Inflammatory macrophage treated with lipopolysaccharide for 4 hours (primary cell): Measurements from ENCODE around the gene OBSCN.

Experiments
- DNase-seq: peaks from one replicate; pipeline ENCODE4 v3.0.0-alpha.2; 2020

OBSCN gene

GRCh38 chr1:228293816-228294500 lies 86.1 kb downstream of the OBSCN start:
- DNase-seq, result no peak

- DNase-seq, result no peak
Observed at GRCh38 chr1:228294717-228295116, 86.9 kb downstream of the OBSCN start.

GRCh38 chr1:228295201-228295600 lies 87.4 kb downstream of the OBSCN start:
- DNase-seq, result no peak

GRCh38 chr1:228295981-228296380 lies 88.1 kb downstream of the OBSCN start:
- DNase-seq, result no peak

- DNase-seq, result no peak
Observed at GRCh38 chr1:228297242-228297641, 89.4 kb downstream of the OBSCN start.

GRCh38 chr1:228297822-228298221 lies 90.0 kb downstream of the OBSCN start:
- no peak for DNase-seq

GRCh38 chr1:228298471-228298870 lies 90.6 kb downstream of the OBSCN start:
- DNase-seq, result no peak

GRCh38 chr1:228299211-228299610 lies 91.4 kb downstream of the OBSCN start:
- no peak for DNase-seq

- DNase-seq, result no peak
Observed at GRCh38 chr1:228299901-228300300, 92.1 kb downstream of the OBSCN start.

GRCh38 chr1:228302086-228302485 lies 94.2 kb downstream of the OBSCN start:
- no peak for DNase-seq

- DNase-seq, result no peak
Observed at GRCh38 chr1:228303596-228303995, 95.8 kb downstream of the OBSCN start.

GRCh38 chr1:228304225-228304624 lies 96.4 kb downstream of the OBSCN start:
- DNase-seq, result no peak

GRCh38 chr1:228304766-228305395 lies 97.0 kb downstream of the OBSCN start:
- no peak for DNase-seq

GRCh38 chr1:228305721-228306152 lies 97.9 kb downstream of the OBSCN start:
- no peak for DNase-seq

GRCh38 chr1:228306275-228307217 lies 98.7 kb downstream of the OBSCN start:
- DNase-seq, result no peak

- no peak for DNase-seq
Observed at GRCh38 chr1:228307218-228308023, 99.6 kb downstream of the OBSCN start.

- DNase-seq, result no peak
Observed at GRCh38 chr1:228308085-228308601, 100.3 kb downstream of the OBSCN start.

- no peak for DNase-seq
Observed at GRCh38 chr1:228308628-228309325, 100.9 kb downstream of the OBSCN start.

GRCh38 chr1:228309326-228310067 lies 101.7 kb downstream of the OBSCN start:
- DNase-seq, result no peak

GRCh38 chr1:228310162-228310792 lies 102.4 kb downstream of the OBSCN start:
- DNase-seq, result no peak

GRCh38 chr1:228311091-228311490 lies 103.2 kb downstream of the OBSCN start:
- no peak for DNase-seq
